Upper lobe of right lung (tissue), 1 donor: ENCODE data around the gene METAP1D. TPM values are rescaled to one million over a fixed set of nuclear protein-coding genes. Genes with fewer than 3 reads are reported as not detected.

Source experiments
- ATAC-seq: fragments of 200-7000 bp; cut with Tn5 transposase; one replicate; pipeline ENCODE4 v1.9.1; 2020; ENCODE audit warnings: mild to moderate bottlenecking, moderate library complexity
- DNase-seq: peaks from one replicate; pipeline ENCODE4 v3.0.0-alpha.2; 2020
- H3K27ac ChIP-seq: fragments of 200-600 bp; one replicate; pipeline ENCODE4 v1.8.0; 2022
- H3K27me3 ChIP-seq: fragments of 200-600 bp; one replicate; pipeline ENCODE4 v1.8.0; 2022; ENCODE audit warnings: mild to moderate bottlenecking
- H3K36me3 ChIP-seq: fragments of 200-600 bp; one replicate; pipeline ENCODE4 v1.8.0; 2022
- H3K4me1 ChIP-seq: fragments of 200-600 bp; one replicate; pipeline ENCODE4 v1.8.0; 2022
- H3K4me3 ChIP-seq: fragments of 200-600 bp; one replicate; pipeline ENCODE4 v1.8.0; 2022; ENCODE audit warnings: mild to moderate bottlenecking
- H3K9me3 ChIP-seq: fragments of 200-600 bp; one replicate; pipeline ENCODE4 v1.8.0; 2022
- CTCF ChIP-seq: fragments of 200-600 bp; IDR thresholded peaks from one replicate; pipeline ENCODE4 v1.8.0; 2022; ENCODE audit warnings: antibody characterized with exemption
- intact Hi-C: fragments of 100-400 bp; cut with DNase I; formaldehyde crosslinking; loops from one replicate; pipeline ENCODE4 v1.11.0; 2022
- total RNA-seq: library from RNA; stranded (reverse); fragmentation: NEBNext Ultra II Directional; extraction: Animal tissue kit (Norgen Biotek cat#: 25700); gene quantifications from one replicate; pipeline ENCODE4 v1.2.1, GENCODE V29; 2021
- donor health status: DM: no; HTN: yes; CAD: no; lungs with severe emphysema.

Gene METAP1D
- total RNA-seq, 1 donor from 2014 or later: 4.1 TPM

GRCh38 chr2:171958475-171958874, 41.3 kb upstream of the METAP1D start:
- intact Hi-C loops: no loop called here
- Histone ChIP-seq H3K27ac (no peak overlapping the region), H3K9me3 (no peaks in the 10 kb centered on the region), H3K36me3 (no peaks in the 10 kb centered on the region), H3K4me1 (peaks cover 9% of the 10 kb centered on the region), H3K27me3 (no peaks in the 10 kb centered on the region), H3K4me3 (no peak overlapping the region)
- ATAC-seq: peak; percentile 34
- no peak for DNase-seq
- no peak for TF ChIP-seq CTCF

GRCh38 chr2:171959998-171960397, 39.8 kb upstream of the METAP1D start:
- Histone ChIP-seq H3K36me3 (no peaks in the 10 kb centered on the region), H3K27ac (no peak overlapping the region), H3K9me3 (no peaks in the 10 kb centered on the region), H3K4me3 (no peak overlapping the region), H3K27me3 (no peaks in the 10 kb centered on the region), H3K4me1 (peaks cover 9% of the 10 kb centered on the region)
- intact Hi-C loops: no loop called here
- no peak for TF ChIP-seq CTCF
- ATAC-seq (no peak), DNase-seq (no peak)

GRCh38 chr2:171960570-171960969, 39.2 kb upstream of the METAP1D start:
- ATAC-seq: no peak
- no peaks in the 10 kb centered on the region for H3K27me3 ChIP-seq
- intact Hi-C loops: no loop called here
- no peaks in the 10 kb centered on the region for H3K9me3 ChIP-seq
- no peak for DNase-seq
- H3K36me3 ChIP-seq: peaks cover 1% of the 10 kb centered on the region
- H3K4me1 ChIP-seq: peaks cover 9% of the 10 kb centered on the region
- TF ChIP-seq CTCF: no peak
- no peak overlapping the region for H3K27ac ChIP-seq
- H3K4me3 ChIP-seq: no peak overlapping the region

GRCh38 chr2:171963198-171963597, 36.6 kb upstream of the METAP1D start:
- no peak for DNase-seq
- Histone ChIP-seq H3K27ac (no peak overlapping the region), H3K36me3 (peaks cover 27% of the 10 kb centered on the region), H3K4me3 (no peak overlapping the region), H3K27me3 (no peaks in the 10 kb centered on the region), H3K4me1 (peaks cover 8% of the 10 kb centered on the region), H3K9me3 (no peaks in the 10 kb centered on the region)
- intact Hi-C loops: no loop called here
- no peak for TF ChIP-seq CTCF
- ATAC-seq: no peak

- Histone ChIP-seq H3K36me3 (peaks cover 31% of the 10 kb centered on the region), H3K9me3 (no peaks in the 10 kb centered on the region), H3K27me3 (no peaks in the 10 kb centered on the region), H3K27ac (no peak overlapping the region), H3K4me1 (no peaks in the 10 kb centered on the region), H3K4me3 (no peak overlapping the region)
- no peak for ATAC-seq
- DNase-seq: no peak
- no peak for TF ChIP-seq CTCF
- intact Hi-C loops: no loop called here
Observed at GRCh38 chr2:171964308-171964707, 35.4 kb upstream of the METAP1D start.

GRCh38 chr2:171965238-171965637, 34.5 kb upstream of the METAP1D start:
- Histone ChIP-seq H3K27ac (no peak overlapping the region), H3K36me3 (peaks cover 31% of the 10 kb centered on the region), H3K9me3 (no peaks in the 10 kb centered on the region), H3K27me3 (no peaks in the 10 kb centered on the region), H3K4me1 (no peaks in the 10 kb centered on the region), H3K4me3 (no peak overlapping the region)
- intact Hi-C loops: no loop called here
- DNase-seq (no peak), ATAC-seq (no peak)
- no peak for TF ChIP-seq CTCF
